NCI-H2196 treated with DMSO at 0.1 percent for 48 hours (cell line): ENCODE measurements around the gene SNRPB2.

Experiments
- DNase-seq: peaks from one replicate; lab custom pipeline; 2025; ENCODE audit not compliant: unreplicated experiment; lab: John Stamatoyannopoulos, UW

Gene SNRPB2

GRCh38 chr20:16785226-16785625, 55.4 kb downstream of the SNRPB2 start:
- DNase-seq, result no peak
